Fibroblast of lung (primary cell): ENCODE data around the gene MRPL14. TPM values are rescaled to one million over a fixed set of nuclear protein-coding genes. Genes with fewer than 3 reads are reported as not detected.

ENCODE experiments used
- DNase-seq, 2 donors: peaks; one replicate each; pipeline versions ENCODE4 v3.0.0 to v3.0.0-alpha.2; 2010; ENCODE audit warnings: low read depth in 2 of 2
- H2AFZ ChIP-seq: 2 replicates; pipeline ENCODE4 v1.5.1; 2012; ENCODE audit warnings: low read length, control low read depth, inconsistent platforms
- H3K27ac ChIP-seq: 2 replicates; pipeline ENCODE4 v1.5.1; 2011; ENCODE audit warnings: low read length, control low read depth; ENCODE audit not compliant: insufficient read depth
- H3K27me3 ChIP-seq: 2 replicates; pipeline ENCODE4 v1.5.1; 2011; ENCODE audit warnings: mild to moderate bottlenecking, low read length; ENCODE audit not compliant: control insufficient read depth, insufficient read depth
- H3K36me3 ChIP-seq: 2 replicates; pipeline ENCODE4 v1.5.1; 2011; ENCODE audit warnings: low read length; ENCODE audit not compliant: control insufficient read depth, insufficient read depth
- H3K4me1 ChIP-seq: 2 replicates; pipeline ENCODE4 v1.5.1; 2011; ENCODE audit warnings: low read length; ENCODE audit not compliant: control insufficient read depth, insufficient read depth; ENCODE audit errors: extremely low read depth
- H3K4me2 ChIP-seq: 2 replicates; pipeline ENCODE4 v1.5.1; 2011; ENCODE audit warnings: low read length, control low read depth; ENCODE audit not compliant: insufficient read depth; ENCODE audit errors: extremely low read depth
- H3K4me3 ChIP-seq, 4 experiments: fragments of 200-600 bp in 1 of 4; sonication (generic) in 1 of 4; replicated peaks in 1 of 4; 2 replicates each; pipeline ENCODE4 v1.5.1; 2011 to 2016; ENCODE audit warnings: low read length in 4 of 4, low read depth in 3 of 4, mild to moderate bottlenecking in 3 of 4, control low read depth in 2 of 4, inconsistent platforms in 1 of 4, mixed read lengths in 1 of 4; ENCODE audit not compliant: insufficient read depth in 1 of 4; ENCODE audit errors: control extremely low read depth in 1 of 4
- H3K79me2 ChIP-seq: 2 replicates; pipeline ENCODE4 v1.5.1; 2012; ENCODE audit warnings: mild to moderate bottlenecking, low read length, inconsistent platforms; ENCODE audit not compliant: control insufficient read depth, insufficient read depth
- H3K9ac ChIP-seq: 2 replicates; pipeline ENCODE4 v1.5.1; 2011; ENCODE audit warnings: mild to moderate bottlenecking, low read length, control low read depth; ENCODE audit not compliant: insufficient read depth
- H3K9me3 ChIP-seq: 2 replicates; pipeline ENCODE4 v1.5.1; 2012; ENCODE audit warnings: low read depth, low read length; ENCODE audit not compliant: control insufficient read depth, insufficient read depth
- H4K20me1 ChIP-seq: 2 replicates; pipeline ENCODE4 v1.5.1; 2011; ENCODE audit warnings: low read length; ENCODE audit not compliant: control insufficient read depth, insufficient read depth; ENCODE audit errors: extremely low read depth
- EZH2 ChIP-seq: IDR thresholded peaks from 2 replicates; pipeline ENCODE4 v1.5.1; 2012; ENCODE audit warnings: low read length, control low read depth, mild to moderate bottlenecking; ENCODE audit errors: missing control alignments
- polyA plus RNA-seq, 2 donors: library from polyadenylated mRNA; depleted of rRNA in 1 of 2; stranded (reverse) in 1 of 2; unstranded in 1 of 2; fragments of >200 nt; gene quantifications; 2 replicates each; pipeline ENCODE4 v1.2.1, GENCODE V29; 2011 to 2012; ENCODE audit warnings: missing spikeins in 1 of 2
- total RNA-seq: library from RNA; depleted of rRNA; stranded (reverse); fragments of >200 nt; gene quantifications from 2 replicates; pipeline ENCODE4 v1.2.1, GENCODE V29; 2014
- TF ChIP-seq, protein P1 (sequence below), 2 donors: IDR thresholded peaks in 1 of 2; conservative IDR thresholded peaks in 1 of 2; 1 replicate in 1 of 2; 2 replicates in 1 of 2; pipeline ENCODE4 v1.5.1; 2011 to 2012; ENCODE audit warnings: low read length in 2 of 2, control low read depth in 1 of 2, inconsistent platforms in 1 of 2, low read depth in 1 of 2, mild to moderate bottlenecking in 1 of 2

Gene MRPL14
- total and polyA plus RNA-seq, 2 donors (not counting 1 experiment from before 2014, with no cell fraction given) = 36.2 to 60.6 TPM

DNA sequence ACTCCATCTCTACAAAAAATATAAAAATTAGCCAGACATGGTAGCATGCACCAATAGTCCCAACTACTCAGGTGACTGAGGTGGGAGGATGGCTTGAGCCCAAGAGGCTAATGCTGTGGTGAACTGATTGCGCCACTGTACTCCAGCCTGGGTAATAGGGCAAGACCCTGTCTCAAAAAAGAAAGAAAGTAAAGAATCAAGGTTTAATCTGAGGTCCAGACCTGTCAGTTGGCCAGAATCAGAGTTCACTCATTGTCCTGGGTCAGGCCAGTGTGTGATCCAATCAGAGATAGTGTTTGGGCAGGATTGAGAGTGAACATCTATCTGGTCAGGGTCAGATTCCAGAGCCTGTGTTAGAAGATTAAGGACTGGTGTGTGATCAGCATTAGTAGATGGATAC is 15.6 kb upstream of the MRPL14 start:
- TF ChIP-seq EZH2 = no peak
- TF ChIP-seq, protein P1, sequence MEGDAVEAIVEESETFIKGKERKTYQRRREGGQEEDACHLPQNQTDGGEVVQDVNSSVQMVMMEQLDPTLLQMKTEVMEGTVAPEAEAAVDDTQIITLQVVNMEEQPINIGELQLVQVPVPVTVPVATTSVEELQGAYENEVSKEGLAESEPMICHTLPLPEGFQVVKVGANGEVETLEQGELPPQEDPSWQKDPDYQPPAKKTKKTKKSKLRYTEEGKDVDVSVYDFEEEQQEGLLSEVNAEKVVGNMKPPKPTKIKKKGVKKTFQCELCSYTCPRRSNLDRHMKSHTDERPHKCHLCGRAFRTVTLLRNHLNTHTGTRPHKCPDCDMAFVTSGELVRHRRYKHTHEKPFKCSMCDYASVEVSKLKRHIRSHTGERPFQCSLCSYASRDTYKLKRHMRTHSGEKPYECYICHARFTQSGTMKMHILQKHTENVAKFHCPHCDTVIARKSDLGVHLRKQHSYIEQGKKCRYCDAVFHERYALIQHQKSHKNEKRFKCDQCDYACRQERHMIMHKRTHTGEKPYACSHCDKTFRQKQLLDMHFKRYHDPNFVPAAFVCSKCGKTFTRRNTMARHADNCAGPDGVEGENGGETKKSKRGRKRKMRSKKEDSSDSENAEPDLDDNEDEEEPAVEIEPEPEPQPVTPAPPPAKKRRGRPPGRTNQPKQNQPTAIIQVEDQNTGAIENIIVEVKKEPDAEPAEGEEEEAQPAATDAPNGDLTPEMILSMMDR (conservative IDR thresholded peaks at IDR 0.05 in 1 of 2, IDR thresholded peaks at IDR 0.05 in 1 of 2; ENCODE audit: low read depth in 1 of 2, low read length in 2 of 2) = no peak
- Histone ChIP-seq H3K9ac (no peak overlapping the region), H4K20me1 (no peaks in the 10 kb centered on the region), H3K36me3 (peaks cover 10% of the 10 kb centered on the region), H3K27ac (no peak overlapping the region), H3K27me3 (no peaks in the 10 kb centered on the region), H2AFZ (no peak overlapping the region), H3K4me2 (no peak overlapping the region), H3K9me3 (no peaks in the 10 kb centered on the region), H3K4me3 (no peak overlapping the region), H3K79me2 (no peaks in the 10 kb centered on the region), H3K4me1 (no peaks in the 10 kb centered on the region)
- DNase-seq = no peak

DNA sequence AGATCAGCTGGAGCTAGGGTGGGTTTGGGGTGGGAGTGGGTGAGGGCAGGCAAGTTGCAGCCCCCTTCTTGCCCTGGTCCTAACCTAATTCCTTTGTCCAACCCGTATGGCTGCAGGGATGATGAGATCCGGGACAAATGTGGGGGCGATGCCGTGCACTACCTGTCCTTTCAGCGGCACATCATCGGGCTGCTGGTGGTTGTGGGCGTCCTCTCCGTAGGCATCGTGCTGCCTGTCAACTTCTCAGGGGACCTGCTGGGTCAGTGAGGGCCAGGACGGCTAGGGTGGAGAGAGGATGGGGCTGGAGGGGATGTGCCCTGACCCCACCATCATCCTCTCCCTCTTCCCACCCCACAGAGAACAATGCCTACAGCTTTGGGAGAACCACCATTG is 12.1 kb upstream of the MRPL14 start:
- no peaks in the 10 kb centered on the region for H4K20me1 ChIP-seq
- H3K9ac ChIP-seq = no peak overlapping the region
- H3K36me3 ChIP-seq = peaks cover 15% of the 10 kb centered on the region
- TF ChIP-seq, protein P1 (conservative IDR thresholded peaks at IDR 0.05 in 1 of 2, IDR thresholded peaks at IDR 0.05 in 1 of 2; ENCODE audit: low read depth in 1 of 2, low read length in 2 of 2) = no peak
- no peak for TF ChIP-seq EZH2
- DNase-seq = no peak
- H3K27me3 ChIP-seq = no peaks in the 10 kb centered on the region
- no peak overlapping the region for H3K4me3 ChIP-seq
- H2AFZ ChIP-seq = no peak overlapping the region
- no peaks in the 10 kb centered on the region for H3K79me2 ChIP-seq
- no peak overlapping the region for H3K27ac ChIP-seq
- H3K4me1 ChIP-seq = no peaks in the 10 kb centered on the region
- H3K4me2 ChIP-seq = no peak overlapping the region
- H3K9me3 ChIP-seq = no peaks in the 10 kb centered on the region

DNA sequence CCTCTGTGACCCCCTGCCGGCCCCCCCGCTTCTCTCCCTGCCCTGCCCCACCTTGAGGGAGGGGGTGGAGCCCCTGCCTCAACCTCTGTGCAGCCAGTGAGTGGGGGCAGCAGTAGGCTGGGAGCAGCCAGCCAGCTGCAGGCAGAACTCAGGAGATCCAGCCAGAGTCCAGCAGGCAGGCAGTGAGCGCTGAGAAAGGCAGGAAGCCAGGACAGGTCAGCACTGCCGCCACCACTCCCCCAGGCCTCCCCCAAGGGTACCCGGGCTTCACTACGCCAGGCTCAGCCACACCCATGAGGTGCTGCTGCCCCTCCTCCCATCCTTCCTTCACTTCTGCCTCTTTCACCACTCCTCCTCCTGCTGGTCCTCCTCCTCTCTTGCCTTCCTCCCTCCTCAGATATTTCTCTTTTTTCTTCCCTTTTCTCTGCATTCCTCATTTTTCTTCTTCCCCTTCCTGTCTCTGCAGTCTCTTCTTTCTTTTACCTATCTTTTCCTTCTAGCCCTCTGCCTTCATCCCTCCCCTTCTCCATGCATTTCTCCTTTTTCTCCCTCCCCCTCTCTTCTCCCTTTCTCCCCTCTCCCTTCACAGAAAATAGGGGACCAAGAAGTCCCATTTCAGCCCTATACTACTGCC is 11.6 kb upstream of the MRPL14 start:
- no peak overlapping the region for H3K9ac ChIP-seq
- no peak overlapping the region for H3K4me2 ChIP-seq
- peaks cover 15% of the 10 kb centered on the region for H3K36me3 ChIP-seq
- TF ChIP-seq, protein P1 (conservative IDR thresholded peaks at IDR 0.05 in 1 of 2, IDR thresholded peaks at IDR 0.05 in 1 of 2; ENCODE audit: low read depth in 1 of 2, low read length in 2 of 2) = no peak
- no peak for TF ChIP-seq EZH2
- no peak overlapping the region for H3K4me3 ChIP-seq
- DNase-seq = no peak
- H3K27me3 ChIP-seq = no peaks in the 10 kb centered on the region
- no peak overlapping the region for H2AFZ ChIP-seq
- no peaks in the 10 kb centered on the region for H3K79me2 ChIP-seq
- no peaks in the 10 kb centered on the region for H3K4me1 ChIP-seq
- no peaks in the 10 kb centered on the region for H4K20me1 ChIP-seq
- H3K9me3 ChIP-seq = no peaks in the 10 kb centered on the region
- H3K27ac ChIP-seq = no peak overlapping the region
